Fibroblast of upper back skin (primary cell): Measurements from ENCODE around the gene SCGB1D2.
"Not testable (repeated sequence)": the region's sequence is repeated elsewhere in the genome, so short reads cannot be mapped to it uniquely, and the experiment has no call there.

Experiments
- DNase-seq: peaks from one replicate; pipeline ENCODE4 v3.0.0-alpha.2; 2013

The SCGB1D2 gene

GRCh38 chr11:62242021-62242420 is at the start of gene SCGB1D2:
TSS of gene SCGB1D2 (plus strand) at chr11:62242239. CDS start at chr11:62242308, 69 bp downstream.
- no peak for DNase-seq

- DNase-seq: no peak
Measured at GRCh38 chr11:62193952-62194351, 48.1 kb upstream of the SCGB1D2 start.

- not testable (repeated sequence) for DNase-seq
Measured at GRCh38 chr11:62195010-62195409, 47.0 kb upstream of the SCGB1D2 start.

GRCh38 chr11:62195945-62196344 is 46.1 kb upstream of the SCGB1D2 start:
- no peak for DNase-seq

- DNase-seq: not testable (repeated sequence)
Measured at GRCh38 chr11:62197400-62197799, 44.6 kb upstream of the SCGB1D2 start.

- no peak for DNase-seq
Measured at GRCh38 chr11:62201376-62201775, 40.7 kb upstream of the SCGB1D2 start.

- DNase-seq: no peak
Measured at GRCh38 chr11:62202910-62203309, 39.1 kb upstream of the SCGB1D2 start.

- no peak for DNase-seq
Measured at GRCh38 chr11:62204430-62204829, 37.6 kb upstream of the SCGB1D2 start.

GRCh38 chr11:62205441-62205840 is 36.6 kb upstream of the SCGB1D2 start:
- DNase-seq: no peak

GRCh38 chr11:62206276-62207066 is 35.6 kb upstream of the SCGB1D2 start:
- not testable (repeated sequence) for DNase-seq

GRCh38 chr11:62208785-62209144 is 33.3 kb upstream of the SCGB1D2 start:
- DNase-seq: no peak

GRCh38 chr11:62217191-62217748 is 24.8 kb upstream of the SCGB1D2 start:
- DNase-seq: peak; percentile 2

GRCh38 chr11:62221498-62221897 is 20.5 kb upstream of the SCGB1D2 start:
- DNase-seq: no peak

GRCh38 chr11:62223095-62223494 is 18.9 kb upstream of the SCGB1D2 start:
- DNase-seq: no peak

GRCh38 chr11:62233730-62234129 is 8.3 kb upstream of the SCGB1D2 start:
- no peak for DNase-seq

GRCh38 chr11:62236187-62236586 is 5.9 kb upstream of the SCGB1D2 start:
- no peak for DNase-seq

GRCh38 chr11:62237499-62237898 is 4.5 kb upstream of the SCGB1D2 start:
- DNase-seq: no peak

- DNase-seq: no peak
Measured at GRCh38 chr11:62238151-62238550, 3.9 kb upstream of the SCGB1D2 start.

GRCh38 chr11:62241095-62241494 is 944 bp upstream of the SCGB1D2 start:
- no peak for DNase-seq

- DNase-seq: peak; percentile 34
Measured at GRCh38 chr11:62245271-62245753, 3.3 kb downstream of the SCGB1D2 start.

- DNase-seq: no peak
Measured at GRCh38 chr11:62251698-62252097, 9.7 kb downstream of the SCGB1D2 start.

- DNase-seq: no peak
Measured at GRCh38 chr11:62253999-62254542, 12.0 kb downstream of the SCGB1D2 start.

- no peak for DNase-seq
Measured at GRCh38 chr11:62256281-62256680, 14.2 kb downstream of the SCGB1D2 start.

- DNase-seq: no peak
Measured at GRCh38 chr11:62260261-62260953, 18.4 kb downstream of the SCGB1D2 start.
